ENCODE results near the gene VSTM5.

VSTM5 gene

GRCh38 chr11:93829598-93829997 lies 20.8 kb downstream of the VSTM5 start:
- TF ChIP-seq CTCF (conservative IDR thresholded peaks at IDR 0.05) (no peak), ZFX (IDR thresholded peaks at IDR 0.05) (no peak)
- H3K27ac ChIP-seq: no peak overlapping the region

GRCh38 chr11:93827363-93827762 lies 23.1 kb downstream of the VSTM5 start:
- TF ChIP-seq CTCF (conservative IDR thresholded peaks at IDR 0.05) (no peak), ZFX (IDR thresholded peaks at IDR 0.05) (no peak)
- no peak overlapping the region for H3K27ac ChIP-seq

GRCh38 chr11:93823210-93823609 lies 27.2 kb downstream of the VSTM5 start:
- TF ChIP-seq ZFX (IDR thresholded peaks at IDR 0.05) (no peak), CTCF (conservative IDR thresholded peaks at IDR 0.05) (no peak)
- H3K27ac ChIP-seq: no peak overlapping the region

GRCh38 chr11:93822359-93822758 lies 28.1 kb downstream of the VSTM5 start:
- no peak overlapping the region for H3K27ac ChIP-seq
- no peak for TF ChIP-seq ZFX (IDR thresholded peaks at IDR 0.05)

- TF ChIP-seq ZFX (IDR thresholded peaks at IDR 0.05): no peak
- no peak for TF ChIP-seq CTCF (conservative IDR thresholded peaks at IDR 0.05)
- no peak overlapping the region for H3K27ac ChIP-seq
Observed at GRCh38 chr11:93821617-93822016, 28.8 kb downstream of the VSTM5 start.

GRCh38 chr11:93820847-93821246 lies 29.6 kb downstream of the VSTM5 start:
- H3K27ac ChIP-seq: no peak overlapping the region
- TF ChIP-seq CTCF (conservative IDR thresholded peaks at IDR 0.05): no peak

- TF ChIP-seq CTCF (conservative IDR thresholded peaks at IDR 0.05) (no peak), ZFX (IDR thresholded peaks at IDR 0.05) (no peak)
- H3K27ac ChIP-seq: no peak overlapping the region
Observed at GRCh38 chr11:93819966-93820695, 30.3 kb downstream of the VSTM5 start.
